Endothelial cell of hepatic sinusoid (primary cell): ENCODE measurements around the gene PKP4.
"Not testable (repeated sequence)": the region's sequence is repeated elsewhere in the genome, so short reads cannot be mapped to it uniquely, and the experiment has no call there.

Experiments used
- in situ Hi-C: cut with HindIII; loops from 2 replicates; pipeline ENCODE4 v1.10.0; 2017; ENCODE audit warnings: low sequenced_read_pairs

The PKP4 gene

DNA sequence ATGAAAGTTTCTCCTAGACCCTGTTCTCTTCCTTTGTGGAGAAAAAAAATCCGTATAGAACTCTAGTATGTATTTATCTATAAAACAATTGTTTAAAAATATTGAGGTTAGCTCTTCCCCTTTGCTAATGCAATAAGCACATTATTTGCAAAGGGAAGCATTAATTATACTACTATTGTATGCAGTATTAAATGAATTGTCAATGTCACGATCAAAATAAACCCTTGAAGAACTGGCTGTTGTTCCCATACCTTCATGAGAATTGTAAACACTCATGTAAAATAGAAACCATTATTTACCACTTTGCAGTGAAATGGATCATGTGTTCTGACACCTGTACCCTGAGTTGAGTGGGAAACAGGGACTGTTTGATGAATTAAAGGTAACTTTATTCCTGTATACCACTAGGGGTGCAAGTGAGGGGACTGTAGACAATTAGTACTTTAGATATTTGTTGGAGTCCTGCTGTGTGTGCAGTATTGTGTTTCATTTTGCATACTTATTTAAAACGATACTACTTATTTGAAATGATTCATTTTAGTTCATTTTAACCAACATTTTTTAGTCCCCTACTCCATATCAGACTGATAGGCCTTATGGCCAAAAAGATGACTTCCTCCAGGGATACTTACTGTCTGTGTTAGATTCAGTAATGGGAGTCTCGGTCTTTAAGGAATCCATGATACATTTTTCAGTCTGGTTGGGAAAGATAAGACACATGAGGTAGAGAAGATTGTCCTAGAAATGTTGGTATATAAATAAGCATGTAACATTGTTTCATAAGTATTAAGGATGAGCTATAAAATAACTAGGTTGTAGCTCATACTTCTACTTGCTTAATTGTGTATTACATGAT is 7.9 kb downstream of the PKP4 start:
- in situ Hi-C loops = loop anchor here (5.0 kb wide), 1 partner anchor 183 kb away; no protein-coding TSS in a partner anchor

DNA sequence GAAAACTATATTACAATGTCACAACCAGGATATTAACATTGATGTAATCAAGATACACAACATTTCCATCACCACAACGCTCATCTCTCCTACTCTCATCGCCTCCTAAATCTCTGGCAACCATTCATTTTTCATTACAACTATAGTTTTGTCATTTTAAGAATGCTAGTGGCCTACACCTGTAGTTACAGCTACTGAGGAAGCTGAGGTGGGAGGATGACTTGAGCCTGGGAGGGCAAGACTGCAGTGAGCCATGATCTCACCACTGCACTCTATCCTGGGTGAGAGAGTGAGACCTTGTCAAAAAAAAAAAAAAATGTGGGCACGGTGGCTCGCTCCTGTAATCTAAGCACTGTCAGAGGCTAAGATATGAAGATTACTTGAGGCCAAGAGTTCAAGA is 10.5 kb downstream of the PKP4 start:
- in situ Hi-C loops = loop anchor here (5.0 kb wide), 1 partner anchor 180 kb away; no protein-coding TSS in a partner anchor

DNA sequence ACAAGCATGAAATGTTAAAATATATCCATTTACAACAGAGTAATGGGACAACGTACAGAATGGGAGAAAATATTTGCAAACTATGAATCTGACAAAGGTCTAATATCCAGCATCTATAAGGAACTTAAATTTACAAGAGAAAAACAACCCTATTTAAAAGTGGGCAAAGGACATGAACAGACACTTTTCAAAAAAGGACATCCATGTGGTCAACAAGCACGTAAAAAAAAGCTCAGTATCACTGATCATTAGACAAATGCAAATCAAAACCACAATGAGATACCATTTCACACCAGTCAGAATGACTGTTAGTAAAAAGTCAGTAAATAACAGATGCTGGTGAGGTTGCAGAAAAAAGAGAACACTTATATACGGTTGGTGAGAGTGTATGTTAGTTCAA is 16.1 kb downstream of the PKP4 start:
- in situ Hi-C loops = not testable (repeated sequence)

DNA sequence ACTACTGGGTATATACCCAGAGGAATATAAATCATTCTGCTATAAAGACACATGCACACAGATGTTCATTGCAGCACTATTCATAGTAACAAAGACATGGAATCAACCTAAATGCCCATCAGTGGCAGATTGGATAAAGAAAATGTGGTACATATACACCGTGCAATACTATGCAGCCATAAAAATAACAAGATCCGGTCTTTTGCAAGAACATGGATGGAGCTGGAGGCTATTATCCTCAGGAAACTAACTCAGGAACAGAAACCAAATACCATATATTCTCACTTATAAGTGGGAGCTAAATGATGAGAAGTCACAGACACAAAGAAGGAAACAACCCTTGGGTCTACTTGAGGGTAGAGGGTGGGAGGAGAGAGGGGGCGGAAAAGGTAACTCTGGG is 16.5 kb downstream of the PKP4 start:
- in situ Hi-C loops = not testable (repeated sequence)

DNA sequence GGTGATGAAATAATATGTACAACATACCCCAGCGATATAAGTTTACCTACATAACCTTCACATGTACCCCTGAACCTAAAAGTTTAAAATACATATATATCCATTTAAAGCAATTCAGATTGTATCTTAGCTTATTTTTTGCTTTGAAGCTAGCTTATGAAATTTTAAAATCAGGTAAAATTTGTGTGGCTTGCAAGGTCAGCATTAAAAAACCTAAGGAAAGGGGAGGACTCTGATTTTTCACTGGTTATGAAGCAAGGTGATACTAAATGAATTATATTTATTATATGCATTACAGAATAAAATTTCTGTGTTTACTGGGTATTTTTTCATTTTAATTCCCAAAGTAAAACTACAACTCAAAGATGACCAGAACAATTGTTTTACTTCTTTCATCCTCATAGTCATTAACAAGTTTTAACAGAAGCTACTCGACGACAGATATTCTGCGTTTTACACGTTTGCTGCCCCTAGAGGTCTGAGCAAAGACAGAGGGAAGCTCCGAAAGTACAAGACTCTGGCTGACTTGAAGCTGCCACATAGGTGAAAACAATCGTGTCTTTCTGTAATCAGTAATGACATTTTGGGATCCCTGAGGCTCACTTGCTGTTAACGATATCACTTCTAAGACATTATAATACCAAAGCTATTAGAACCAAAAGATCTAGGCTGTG is 17.1 kb downstream of the PKP4 start:
- in situ Hi-C loops = no loop called here

DNA sequence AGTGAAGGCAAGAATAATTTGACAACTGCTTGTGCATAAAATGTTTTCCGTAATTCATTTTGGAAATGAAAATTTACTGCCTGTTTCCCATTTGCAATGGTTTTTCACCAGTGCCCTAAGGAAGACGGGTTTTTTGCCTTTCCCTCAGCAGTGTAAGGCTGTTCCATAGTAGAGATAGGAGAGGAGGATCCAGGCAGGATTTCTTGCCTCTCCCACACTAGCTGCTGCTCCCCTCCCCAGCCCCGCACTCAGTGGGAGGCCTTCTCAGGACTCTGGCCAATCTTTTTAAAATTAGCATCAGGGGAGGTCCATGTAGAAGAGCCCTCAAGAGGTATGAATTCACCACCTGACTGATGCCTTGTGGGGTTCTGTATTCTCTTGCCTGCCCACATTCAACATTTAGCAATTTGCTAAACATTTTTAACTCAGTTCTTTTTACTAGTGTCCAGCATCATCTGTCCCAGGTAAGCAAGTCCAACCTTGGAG is 17.8 kb downstream of the PKP4 start:
- in situ Hi-C loops = not testable (repeated sequence)

DNA sequence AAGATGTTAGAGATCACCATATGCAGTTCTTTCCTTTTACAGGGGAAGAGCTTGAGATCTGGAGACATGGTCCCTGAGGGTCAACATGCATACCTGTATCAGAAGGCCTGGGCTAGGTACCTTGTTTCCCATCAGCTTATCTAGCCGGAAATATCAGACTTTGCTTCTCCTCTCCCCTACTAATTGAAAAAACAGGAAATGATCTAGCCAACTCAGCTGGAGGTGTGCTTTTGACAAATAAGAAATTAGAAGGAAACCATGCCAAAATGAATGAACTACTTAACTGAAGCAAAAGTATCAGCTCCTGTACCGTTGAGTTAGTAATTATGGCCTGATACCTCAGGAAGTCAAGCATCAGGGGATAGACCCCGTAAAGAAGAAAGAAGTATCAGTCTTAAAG is 20.4 kb downstream of the PKP4 start:
- in situ Hi-C loops = no loop called here

DNA sequence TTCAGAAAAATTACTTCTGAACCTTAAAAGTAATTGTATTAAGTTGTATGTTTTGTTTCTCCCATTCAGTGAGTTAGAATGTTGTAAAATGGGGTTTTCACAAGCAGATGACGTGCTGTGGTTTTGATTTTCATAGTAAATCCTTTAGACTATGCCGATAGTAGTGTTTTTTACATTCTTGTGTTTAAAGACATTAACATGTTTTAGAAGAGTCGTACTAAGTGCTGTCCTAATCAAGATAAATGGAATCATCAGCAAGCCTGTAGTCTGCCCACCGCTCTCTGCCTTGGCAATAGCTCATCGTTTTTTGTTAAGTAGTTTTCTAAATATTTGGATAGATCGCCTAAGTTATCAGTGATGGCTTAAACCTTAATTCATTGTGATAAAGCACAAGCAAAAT is 21.5 kb downstream of the PKP4 start:
- in situ Hi-C loops = no loop called here

DNA sequence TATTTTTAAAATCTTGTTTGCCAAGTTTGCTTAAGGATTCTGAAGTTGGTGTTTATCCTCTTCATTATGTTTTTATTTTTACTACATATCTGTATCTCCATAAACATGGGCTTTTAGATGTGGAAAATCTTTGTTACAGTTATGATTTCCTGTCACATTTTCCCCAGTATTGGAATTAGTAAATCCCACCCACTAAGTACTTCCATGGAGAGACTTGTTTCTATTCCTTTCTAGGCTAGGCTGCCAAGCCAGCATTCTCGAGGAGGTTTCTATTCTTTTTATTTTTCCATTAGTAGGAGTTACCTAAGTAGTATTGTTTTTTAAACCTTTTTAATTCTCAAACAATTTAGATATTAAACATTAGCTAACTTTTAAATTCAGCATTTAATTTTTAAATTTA is 22.1 kb downstream of the PKP4 start:
- in situ Hi-C loops = no loop called here

DNA sequence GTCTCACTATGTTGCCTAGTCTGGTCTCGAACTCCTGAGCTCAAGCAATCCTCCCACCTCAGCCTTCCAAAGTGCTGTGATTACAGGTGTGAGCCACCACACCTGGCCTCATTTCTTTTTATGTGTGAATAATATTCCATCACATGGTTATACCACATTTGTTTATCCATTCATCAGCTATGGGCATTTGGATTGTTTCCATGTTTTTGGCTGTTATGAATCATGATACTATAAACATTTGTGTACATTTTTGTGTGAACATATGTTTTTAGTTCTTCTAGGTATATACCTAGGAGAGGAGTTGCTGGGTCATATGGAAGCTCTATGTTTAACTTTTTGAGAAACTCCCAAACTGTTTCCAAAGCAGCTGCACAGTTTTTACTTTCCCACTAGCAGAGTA is 24.4 kb downstream of the PKP4 start:
- in situ Hi-C loops = no loop called here

DNA sequence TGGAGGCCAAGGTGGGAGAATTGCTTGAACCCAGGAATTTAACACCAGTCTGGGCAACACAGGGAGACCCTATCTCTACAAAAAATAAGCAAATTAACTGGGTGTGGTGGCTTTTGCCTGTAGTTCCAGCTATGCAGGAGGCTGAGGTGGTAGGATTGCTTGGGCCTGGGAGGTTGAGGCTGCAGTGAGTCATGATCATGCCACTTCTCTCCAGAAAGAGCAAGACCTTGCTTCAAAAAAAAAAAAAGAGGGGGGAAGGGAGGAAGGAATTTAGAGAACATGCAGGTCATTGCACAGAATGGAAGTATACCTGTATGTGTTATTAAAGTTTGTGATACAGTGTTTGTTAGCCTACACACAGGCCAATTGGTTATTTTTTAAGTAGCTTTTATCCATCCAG is 25.8 kb downstream of the PKP4 start:
- in situ Hi-C loops = no loop called here

DNA sequence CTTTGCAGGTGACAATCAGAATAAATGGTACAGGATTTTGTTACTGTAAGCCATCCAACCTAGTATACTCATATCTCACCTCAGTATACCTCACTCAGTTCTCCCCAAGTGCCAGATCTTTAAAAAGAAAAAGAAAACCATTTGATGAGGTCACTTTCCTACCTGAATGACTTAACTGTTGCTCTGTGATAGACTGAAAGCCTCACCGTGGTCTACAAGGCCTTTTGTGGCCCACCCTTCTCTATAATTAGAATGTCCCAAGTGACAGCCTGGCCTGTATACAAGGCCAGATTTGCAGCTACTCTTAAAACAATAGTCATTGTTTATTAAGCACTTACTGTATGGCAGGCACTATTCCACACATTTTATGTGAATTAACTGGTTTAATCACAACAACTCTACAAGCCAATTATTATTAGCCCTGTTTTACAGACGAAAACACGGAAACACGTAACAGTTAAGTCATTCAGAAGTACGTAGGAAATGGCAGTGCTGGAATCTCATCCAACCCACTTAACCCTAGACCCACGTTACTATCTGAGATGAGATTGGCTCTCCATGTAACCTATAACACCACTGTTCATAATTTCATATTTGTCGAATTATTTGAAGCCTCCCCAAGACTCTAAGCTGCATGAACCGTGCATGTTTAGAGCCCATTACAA is 28.3 kb downstream of the PKP4 start:
- in situ Hi-C loops = no loop called here

DNA sequence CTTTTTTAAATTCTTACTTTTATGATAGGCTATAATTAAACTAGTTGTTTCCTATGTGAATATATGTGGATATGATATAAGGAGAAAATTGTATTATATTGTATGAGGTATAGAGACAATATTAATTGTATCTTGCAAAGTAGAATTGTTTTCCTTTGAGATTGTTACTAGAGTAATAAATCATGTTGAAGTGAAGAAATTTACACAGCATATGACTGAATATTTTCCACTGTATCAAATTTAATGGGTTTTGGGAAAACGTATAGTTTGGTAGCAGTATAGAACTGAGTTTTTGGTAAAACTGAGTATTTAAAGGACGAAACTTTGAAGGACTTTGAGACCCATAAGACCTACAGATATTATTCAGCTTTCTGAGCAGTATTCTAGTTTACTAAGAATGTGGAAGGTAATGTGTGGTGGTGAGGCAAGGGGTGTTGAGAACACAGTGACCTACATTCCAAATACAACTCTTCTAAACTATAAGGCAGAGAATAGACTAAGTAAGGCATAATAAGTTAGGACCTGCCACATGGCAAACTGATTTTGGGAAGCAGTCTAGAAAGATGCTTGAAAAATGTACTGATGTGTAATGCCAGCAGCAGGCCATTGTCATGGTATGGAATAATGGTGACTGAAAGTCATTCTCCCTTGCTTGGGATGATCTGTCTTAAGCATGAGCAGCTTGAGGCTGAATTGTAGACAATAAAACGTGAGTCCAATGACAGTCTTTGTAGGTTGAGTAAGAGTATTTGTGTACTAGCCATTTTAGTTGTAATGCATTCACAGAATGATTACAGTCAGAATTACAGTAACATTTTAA is 29.6 kb downstream of the PKP4 start:
- in situ Hi-C loops = no loop called here

DNA sequence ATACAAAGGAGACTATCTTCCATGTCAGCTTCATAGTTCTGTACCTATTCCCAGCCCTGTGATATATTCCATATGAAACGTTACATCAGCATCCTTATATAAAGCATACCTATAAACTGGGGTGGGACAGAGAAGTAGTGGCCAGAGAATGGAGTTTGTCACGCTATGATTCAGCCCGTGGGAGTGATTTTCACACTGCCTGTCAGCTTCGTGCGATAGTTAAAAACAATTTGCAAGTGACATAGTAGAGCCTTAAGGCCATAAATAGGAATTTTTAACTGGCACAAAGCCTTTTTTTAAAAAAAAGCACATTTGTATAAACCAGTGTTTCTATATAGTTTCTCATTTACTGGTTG is 30.2 kb downstream of the PKP4 start:
- in situ Hi-C loops = no loop called here

DNA sequence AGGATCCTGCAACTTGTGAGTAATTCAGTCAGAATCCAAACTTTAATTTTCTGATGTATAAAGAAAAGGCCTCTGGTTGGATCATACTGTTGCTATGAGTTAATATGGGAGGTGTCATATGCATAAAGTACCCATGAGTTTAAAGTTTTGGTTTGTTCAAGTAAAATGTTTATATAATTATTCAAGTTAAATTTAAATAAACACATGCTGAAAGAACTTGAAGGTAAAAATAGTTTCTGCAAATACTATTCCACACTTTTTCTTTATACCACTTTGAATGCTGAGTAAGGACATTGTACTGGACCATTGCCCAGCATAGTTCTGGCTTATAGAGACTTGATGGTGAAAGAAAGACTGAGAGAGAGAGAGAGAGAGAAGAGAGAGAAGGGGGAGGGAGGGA is 30.7 kb downstream of the PKP4 start:
- in situ Hi-C loops = no loop called here

DNA sequence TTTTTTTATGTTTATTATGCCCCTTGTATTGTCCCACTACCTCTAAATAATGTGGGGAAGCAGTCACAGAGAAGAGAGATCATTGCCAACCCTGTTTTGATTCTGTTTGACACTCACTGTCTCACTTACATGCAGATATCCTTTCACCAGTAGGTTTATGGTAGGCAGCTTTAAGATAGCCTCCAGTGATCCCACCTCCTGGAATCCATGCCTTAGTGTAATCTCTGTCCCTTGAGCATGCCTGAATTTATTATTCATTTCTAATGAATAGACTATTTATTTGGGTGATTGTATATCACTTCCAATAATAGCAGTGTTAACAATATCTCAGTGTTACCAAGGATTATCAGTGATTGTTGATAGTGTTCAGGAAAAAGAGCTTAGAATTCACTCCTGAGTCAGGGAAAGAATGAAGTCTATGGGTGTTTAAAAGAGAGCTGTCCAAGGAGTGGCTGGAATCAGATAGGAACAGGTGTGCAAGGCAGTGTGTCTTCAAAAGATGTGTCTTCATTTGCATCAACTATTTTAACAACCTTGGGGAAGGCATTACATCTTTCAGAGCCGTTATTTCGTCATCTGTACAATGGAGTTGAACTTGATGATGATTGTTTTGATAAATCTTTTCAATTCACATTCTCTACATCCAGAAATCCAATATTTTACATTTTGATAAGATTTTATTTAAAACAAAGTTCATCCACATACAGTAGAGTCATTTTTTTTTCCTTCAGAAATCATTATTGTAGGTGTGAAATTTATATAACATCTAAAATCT is 31.9 kb downstream of the PKP4 start:
- in situ Hi-C loops = no loop called here

DNA sequence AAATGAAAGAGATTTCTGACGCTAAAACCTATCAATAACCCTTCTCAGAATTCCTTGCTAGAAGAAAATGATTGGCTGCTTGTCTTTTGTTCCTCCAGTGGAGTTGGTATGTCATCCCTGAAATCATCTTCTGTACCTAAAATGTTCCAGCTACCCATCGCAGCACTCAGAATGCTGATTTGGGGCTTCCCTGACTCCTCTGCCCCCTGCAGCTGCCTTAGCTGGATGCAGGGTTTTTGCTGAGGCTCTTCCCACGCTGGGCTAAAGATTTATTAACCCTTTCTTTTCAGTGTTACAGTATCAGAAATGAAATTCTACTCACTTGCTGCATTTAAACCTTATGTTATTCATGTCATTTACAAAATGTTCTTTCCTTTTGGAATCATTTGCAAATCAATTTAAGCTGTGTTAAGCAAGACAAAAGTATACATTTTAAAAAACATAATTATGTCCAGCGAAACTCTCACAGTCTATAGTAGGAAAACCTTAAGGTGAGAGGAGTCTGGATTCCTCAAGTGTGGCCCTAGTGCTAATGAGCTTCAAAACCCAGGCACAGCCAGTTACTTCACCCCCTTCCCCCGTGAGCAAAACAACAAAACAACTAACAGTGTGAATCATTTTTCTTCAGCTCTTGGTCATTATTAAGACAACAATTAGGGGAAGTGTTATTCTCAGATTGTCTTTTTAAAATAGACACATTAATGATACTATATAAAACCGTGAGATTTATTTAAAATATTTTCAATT is 32.8 kb downstream of the PKP4 start:
- in situ Hi-C loops = no loop called here

DNA sequence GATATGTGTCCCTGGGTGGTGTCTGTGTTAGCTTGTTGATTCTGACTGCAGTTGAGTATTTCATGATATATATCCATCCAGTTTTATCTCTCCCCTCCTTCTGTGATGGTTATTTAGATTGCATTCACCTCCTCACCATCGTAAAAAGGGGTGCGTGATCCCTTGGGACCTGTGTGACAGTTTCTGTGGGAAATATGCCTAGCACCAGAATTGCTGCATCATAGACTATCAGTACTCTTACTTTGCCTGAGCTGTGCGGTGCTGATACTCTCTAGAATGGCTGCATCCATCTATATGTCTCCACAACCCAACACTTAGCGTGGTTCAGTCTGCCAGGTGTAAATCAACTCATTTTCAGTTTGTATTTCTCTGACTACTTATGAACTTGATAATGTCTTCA is 34.3 kb downstream of the PKP4 start:
- in situ Hi-C loops = no loop called here

DNA sequence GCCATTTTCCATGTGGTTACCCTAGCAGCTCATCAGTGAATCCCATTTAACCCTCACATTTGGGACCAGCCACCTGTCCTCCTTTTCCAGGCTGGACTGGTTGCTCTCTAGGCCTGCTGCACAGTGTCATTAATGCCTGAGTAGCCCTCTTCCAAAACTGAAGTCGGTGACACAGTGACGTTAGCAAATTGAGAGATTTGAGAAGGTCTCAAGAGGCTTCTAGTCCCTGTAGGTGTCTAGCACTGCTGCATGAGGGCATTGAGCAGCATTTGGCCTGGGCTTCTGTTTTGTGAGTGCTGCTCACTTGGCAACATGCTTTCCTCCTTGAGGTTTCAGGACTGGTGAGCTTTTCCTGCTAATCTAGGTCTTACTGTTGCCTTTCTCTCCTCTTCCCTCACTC is 36.7 kb downstream of the PKP4 start:
- in situ Hi-C loops = no loop called here
